T-helper 2 cell treated with Interferon-gamma antibody and Interleukin-4, amounts not matched to agents 5 μg/mL and 100 μg/mL, for 36 hours (primary cell): ENCODE measurements around the gene NECTIN2.
"Not testable (repeated sequence)": the region's sequence is repeated elsewhere in the genome, so short reads cannot be mapped to it uniquely, and the experiment has no call there.

Experiments used
- DNase-seq: peaks from one replicate; pipeline ENCODE4 v3.0.0; 2021; ENCODE audit warnings: low spot score
- H3K27ac Mint-ChIP-seq: one replicate; pipeline ENCODE4 v1.8.0; 2021; ENCODE audit warnings: mild to moderate bottlenecking, mixed read lengths
- H3K27me3 Mint-ChIP-seq: one replicate; pipeline ENCODE4 v1.8.0; 2021; ENCODE audit warnings: low read depth, mixed read lengths
- H3K36me3 Mint-ChIP-seq: one replicate; pipeline ENCODE4 v1.8.0; 2021; ENCODE audit warnings: low read depth, mixed read lengths
- H3K4me1 Mint-ChIP-seq: one replicate; pipeline ENCODE4 v1.8.0; 2021; ENCODE audit warnings: low read depth, mixed read lengths
- H3K4me3 Mint-ChIP-seq: one replicate; pipeline ENCODE4 v1.8.0; 2022; ENCODE audit warnings: mild to moderate bottlenecking, moderate library complexity, mixed read lengths
- H3K9me3 Mint-ChIP-seq: one replicate; pipeline ENCODE4 v1.8.0; 2021; ENCODE audit warnings: mixed read lengths

The NECTIN2 gene

DNA sequence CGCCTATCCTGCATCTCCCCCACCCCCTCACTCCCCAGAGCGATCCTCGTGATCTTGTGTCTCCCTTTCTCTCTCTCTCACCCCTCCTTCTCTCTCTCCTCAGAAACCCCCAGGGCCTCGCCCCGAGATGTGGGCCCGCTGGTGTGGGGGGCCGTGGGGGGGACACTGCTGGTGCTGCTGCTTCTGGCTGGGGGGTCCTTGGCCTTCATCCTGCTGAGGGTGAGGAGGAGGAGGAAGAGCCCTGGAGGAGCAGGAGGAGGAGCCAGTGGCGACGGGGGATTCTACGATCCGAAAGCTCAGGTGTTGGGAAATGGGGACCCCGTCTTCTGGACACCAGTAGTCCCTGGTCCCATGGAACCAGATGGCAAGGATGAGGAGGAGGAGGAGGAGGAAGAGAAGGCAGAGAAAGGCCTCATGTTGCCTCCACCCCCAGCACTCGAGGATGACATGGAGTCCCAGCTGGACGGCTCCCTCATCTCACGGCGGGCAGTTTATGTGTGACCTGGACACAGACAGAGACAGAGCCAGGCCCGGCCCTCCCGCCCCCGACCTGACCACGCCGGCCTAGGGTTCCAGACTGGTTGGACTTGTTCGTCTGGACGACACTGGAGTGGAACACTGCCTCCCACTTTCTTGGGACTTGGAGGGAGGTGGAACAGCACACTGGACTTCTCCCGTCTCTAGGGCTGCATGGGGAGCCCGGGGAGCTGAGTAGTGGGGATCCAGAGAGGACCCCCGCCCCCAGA is 32.2 kb downstream of the NECTIN2 start:
- Mint-ChIP-seq H3K4me3 (no peak overlapping the region), H3K9me3 (no peaks in the 10 kb centered on the region), H3K36me3 (no peaks in the 10 kb centered on the region), H3K27ac (no peak overlapping the region), H3K27me3 (no peaks in the 10 kb centered on the region), H3K4me1 (peaks cover 1% of the 10 kb centered on the region)
- DNase-seq = no peak

DNA sequence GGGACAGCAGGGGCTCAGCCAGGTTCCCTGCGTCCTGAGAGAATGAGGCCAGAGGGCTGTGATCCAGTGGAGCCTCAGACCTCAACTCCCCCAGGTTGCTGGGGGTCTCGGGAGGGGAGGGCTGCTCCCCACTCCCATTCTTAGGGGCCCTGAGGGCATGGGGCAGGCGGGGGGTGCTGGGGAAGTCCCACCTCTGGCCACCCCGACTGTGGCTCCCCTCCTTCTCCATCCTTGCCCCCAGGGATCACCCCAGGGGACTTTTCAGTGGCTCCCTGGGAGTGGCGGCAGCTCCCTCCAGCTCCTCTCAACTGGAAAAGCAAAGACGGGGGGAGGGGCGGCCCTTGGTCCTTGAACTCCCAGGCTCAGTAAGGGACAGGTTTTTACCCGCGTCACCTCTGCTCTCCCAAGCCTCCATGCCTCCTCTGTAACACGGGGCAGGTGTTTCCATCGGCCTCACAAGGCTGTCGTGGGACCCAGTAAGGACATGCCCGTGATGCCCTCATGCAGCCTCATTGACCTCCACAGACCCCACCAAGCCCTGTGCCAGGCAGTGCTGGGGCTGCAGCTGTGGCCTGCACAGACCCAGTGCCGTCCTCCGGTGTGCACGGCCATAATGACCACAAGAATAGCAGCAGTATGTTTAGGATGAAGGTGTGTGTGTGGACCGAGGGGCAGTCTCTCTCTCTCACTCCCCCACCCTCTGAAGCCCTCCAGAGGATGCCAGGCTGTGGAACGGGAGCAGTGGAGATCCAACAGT is 33.4 kb downstream of the NECTIN2 start:
- peaks cover 1% of the 10 kb centered on the region for H3K4me1 Mint-ChIP-seq
- H3K9me3 Mint-ChIP-seq = no peaks in the 10 kb centered on the region
- H3K36me3 Mint-ChIP-seq = no peaks in the 10 kb centered on the region
- no peak overlapping the region for H3K27ac Mint-ChIP-seq
- no peak for DNase-seq
- H3K4me3 Mint-ChIP-seq = no peak overlapping the region
- H3K27me3 Mint-ChIP-seq = no peaks in the 10 kb centered on the region

DNA sequence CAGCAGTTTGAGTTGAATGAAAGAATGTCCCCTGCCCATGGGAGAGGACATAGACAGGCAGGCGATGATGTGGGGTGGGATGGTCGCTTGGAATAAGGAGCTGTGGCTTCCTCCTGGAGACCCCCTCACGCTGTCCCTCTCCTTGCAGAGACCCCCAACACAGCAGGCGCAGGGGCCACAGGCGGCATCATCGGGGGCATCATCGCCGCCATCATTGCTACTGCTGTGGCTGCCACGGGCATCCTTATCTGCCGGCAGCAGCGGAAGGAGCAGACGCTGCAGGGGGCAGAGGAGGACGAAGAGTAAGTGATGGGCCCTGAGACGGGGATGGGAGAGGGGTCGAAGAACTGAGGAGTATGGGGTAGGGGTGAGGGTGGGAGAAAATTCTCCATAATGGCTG is 36.0 kb downstream of the NECTIN2 start:
- Mint-ChIP-seq H3K27me3 (no peaks in the 10 kb centered on the region), H3K27ac (no peak overlapping the region), H3K4me1 (peaks cover 1% of the 10 kb centered on the region), H3K4me3 (no peak overlapping the region), H3K9me3 (no peaks in the 10 kb centered on the region), H3K36me3 (no peaks in the 10 kb centered on the region)
- DNase-seq = no peak

DNA sequence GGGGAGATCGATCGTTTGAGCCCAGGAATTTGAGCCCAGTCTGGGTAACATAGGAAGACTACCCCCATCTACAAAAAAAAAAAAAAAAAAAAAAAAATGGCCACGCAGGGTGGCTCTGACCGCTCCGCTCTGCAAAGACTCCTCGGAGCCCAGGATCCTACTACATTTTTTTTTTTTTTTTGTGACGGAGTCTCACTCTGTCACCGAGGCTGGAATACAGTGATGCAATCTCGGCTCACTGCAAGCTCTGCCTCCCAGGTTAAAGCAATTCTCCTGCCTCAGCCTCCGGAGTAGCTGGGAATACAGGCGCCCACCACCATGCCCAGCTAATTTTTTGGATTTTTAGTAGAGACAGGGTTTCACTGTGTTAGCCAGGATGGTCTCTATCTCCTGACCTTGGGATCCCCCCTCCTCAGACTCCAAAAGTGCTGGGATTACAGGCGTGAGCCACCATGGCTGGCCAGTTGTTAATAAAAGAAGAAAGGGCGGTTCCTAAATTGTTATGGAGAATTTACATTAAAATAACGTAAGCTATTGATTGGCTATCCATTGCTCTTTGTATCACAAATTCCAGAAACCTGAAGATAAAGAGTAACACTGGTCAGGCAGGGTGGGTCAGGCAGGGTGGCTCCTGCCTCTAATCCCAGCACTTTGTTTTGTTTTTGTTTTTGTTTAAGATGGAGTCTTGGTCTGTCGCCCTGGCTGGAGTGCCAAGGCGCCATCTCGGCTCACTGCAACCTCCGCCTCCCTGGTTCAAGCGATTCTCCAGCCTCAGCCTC is 36.7 kb downstream of the NECTIN2 start:
- not testable (repeated sequence) for H3K36me3 Mint-ChIP-seq, DNase-seq, H3K27ac Mint-ChIP-seq, H3K4me3 Mint-ChIP-seq, H3K4me1 Mint-ChIP-seq, H3K27me3 Mint-ChIP-seq, H3K9me3 Mint-ChIP-seq

DNA sequence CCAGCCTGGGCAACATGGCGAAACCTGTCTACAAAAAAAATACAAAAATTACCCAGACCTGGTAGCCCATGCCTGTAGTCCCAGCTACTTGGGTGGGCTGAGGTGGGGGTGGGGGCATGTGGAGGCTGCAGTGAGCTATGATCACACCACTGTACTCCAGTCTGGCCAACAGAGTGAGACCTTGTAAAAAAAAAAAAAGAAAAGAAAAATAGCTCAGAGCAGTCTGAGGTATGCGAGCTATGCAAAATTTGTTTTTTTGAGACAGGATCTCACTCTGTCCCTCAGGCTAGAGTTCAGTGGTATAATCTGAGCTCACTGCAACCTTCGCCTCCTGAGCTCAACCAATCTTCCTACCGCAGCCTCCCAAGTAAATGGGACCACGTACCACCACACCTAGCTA is 37.8 kb downstream of the NECTIN2 start:
- Mint-ChIP-seq H3K4me3 (no peak overlapping the region), H3K27me3 (no peaks in the 10 kb centered on the region), H3K9me3 (no peaks in the 10 kb centered on the region), H3K4me1 (no peaks in the 10 kb centered on the region), H3K27ac (no peak overlapping the region), H3K36me3 (no peaks in the 10 kb centered on the region)
- DNase-seq = no peak

DNA sequence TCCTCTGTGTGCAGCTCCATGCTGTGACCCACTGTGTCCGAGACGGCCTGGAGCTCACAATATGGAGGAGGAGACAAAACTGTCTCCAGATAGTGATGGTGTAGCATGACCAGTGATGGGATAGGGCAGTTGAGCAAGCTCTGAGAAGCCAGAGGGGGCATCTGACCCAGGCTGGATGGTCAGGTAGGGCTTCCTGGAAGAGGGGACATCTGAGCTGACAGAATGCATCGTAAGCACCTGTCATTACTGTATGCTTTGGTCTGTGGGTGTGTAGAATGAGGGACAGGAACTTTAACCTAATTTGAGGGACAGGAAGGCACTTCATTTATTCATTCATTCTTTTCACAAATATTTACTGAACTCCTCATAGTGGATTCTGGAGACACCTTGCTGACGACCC is 38.5 kb downstream of the NECTIN2 start:
- Mint-ChIP-seq H3K27ac (no peak overlapping the region), H3K4me1 (peaks cover 2% of the 10 kb centered on the region), H3K27me3 (no peaks in the 10 kb centered on the region), H3K9me3 (peaks cover 3% of the 10 kb centered on the region), H3K36me3 (no peaks in the 10 kb centered on the region), H3K4me3 (no peak overlapping the region)
- DNase-seq = no peak

DNA sequence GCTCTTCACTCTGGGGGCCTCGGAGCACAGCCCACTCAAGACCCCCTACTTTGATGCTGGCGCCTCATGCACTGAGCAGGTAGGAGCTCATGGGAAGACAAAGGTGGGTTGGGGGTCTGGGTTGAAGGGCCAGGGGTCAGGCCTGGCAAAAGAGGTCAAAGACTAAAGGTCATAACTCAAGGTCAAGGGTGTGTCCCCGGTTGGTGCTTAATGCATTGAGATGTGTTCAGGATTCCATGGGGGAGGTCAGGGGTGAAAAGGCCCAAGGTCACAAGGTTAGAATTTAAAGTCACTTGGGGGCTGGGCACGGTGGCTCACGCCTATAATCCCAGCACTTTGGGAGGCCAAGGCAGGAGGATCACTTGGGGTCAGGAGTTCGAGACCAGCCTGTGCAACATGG is 40.0 kb downstream of the NECTIN2 start:
- Mint-ChIP-seq H3K36me3 (peaks cover 4% of the 10 kb centered on the region), H3K4me1 (peaks cover 7% of the 10 kb centered on the region), H3K9me3 (peaks cover 3% of the 10 kb centered on the region), H3K4me3 (no peak overlapping the region), H3K27ac (no peak overlapping the region), H3K27me3 (no peaks in the 10 kb centered on the region)
- no peak for DNase-seq

DNA sequence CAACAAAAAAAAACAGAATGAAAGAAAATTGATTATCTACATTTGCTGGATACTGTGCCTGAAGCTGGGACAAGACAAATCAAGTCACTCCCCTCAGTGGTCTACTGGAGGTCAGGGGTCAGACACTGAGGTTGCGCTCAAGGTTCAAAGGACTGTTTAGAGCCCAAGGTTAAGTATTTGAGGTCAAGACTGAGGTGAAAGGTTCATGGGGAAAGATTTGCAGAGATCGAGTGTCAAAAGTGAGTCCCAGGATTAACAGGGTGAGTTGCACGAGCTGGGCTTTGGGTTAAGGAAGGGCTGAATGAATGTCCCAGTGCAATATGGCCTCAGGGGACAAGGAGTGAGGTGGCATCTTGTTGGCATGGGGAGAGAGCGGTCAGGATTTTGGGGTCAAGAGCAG is 41.6 kb downstream of the NECTIN2 start:
- peaks cover 8% of the 10 kb centered on the region for H3K36me3 Mint-ChIP-seq

DNA sequence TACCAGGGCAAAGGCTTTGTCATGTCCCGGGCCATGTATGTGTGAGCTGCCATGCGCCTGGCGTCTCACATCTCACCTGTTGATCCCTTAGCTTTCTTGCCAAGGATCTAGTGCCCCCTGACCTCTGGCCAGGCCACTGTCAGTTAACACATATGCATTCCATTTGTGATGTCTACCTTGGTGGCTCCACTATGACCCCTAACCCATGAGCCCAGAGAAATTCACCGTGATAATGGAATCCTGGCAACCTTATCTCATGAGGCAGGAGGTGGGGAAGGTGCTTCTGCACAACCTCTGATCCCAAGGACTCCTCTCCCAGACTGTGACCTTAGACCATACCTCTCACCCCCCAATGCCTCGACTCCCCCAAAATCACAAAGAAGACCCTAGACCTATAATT is 42.2 kb downstream of the NECTIN2 start:
- not testable (repeated sequence) for H3K4me3 Mint-ChIP-seq, DNase-seq, H3K27ac Mint-ChIP-seq, H3K27me3 Mint-ChIP-seq, H3K9me3 Mint-ChIP-seq
- H3K4me1 Mint-ChIP-seq = peaks cover 17% of the 10 kb centered on the region
- peaks cover 15% of the 10 kb centered on the region for H3K36me3 Mint-ChIP-seq

More for the DNA sequence above, 41.6 kb downstream of the NECTIN2 start:
- Mint-ChIP-seq H3K4me3 (no peak overlapping the region), H3K4me1 (peaks cover 15% of the 10 kb centered on the region), H3K9me3 (peaks cover 3% of the 10 kb centered on the region), H3K27ac (no peak overlapping the region), H3K27me3 (no peaks in the 10 kb centered on the region)
- DNase-seq = no peak

DNA sequence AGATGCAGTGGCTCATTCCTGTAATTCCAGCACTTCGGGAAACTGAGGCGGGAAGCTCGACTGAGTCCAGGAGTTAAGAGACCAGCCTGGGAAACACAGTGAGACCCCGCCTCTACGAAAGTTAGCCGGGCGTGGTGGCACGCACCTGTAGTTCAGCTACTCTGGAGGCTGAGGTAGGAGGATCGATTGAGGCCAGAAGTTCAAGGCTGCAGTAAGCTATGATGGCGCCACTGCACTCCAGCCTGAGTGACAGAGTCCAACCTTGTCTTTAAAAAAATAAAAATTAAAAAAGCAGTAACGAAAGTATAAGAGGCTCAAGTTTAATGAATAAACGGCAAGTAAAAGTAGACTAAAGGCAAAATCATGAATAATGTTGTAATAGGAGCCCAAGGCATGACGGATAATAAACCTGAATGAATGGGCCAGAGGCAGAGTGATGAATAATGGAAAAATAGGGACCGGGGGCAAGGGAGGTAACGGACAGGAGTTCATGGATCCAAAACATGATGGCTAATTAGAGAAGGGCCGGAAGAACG is 43.8 kb downstream of the NECTIN2 start:
- Mint-ChIP-seq H3K27me3 (no peaks in the 10 kb centered on the region), H3K4me1 (peaks cover 17% of the 10 kb centered on the region), H3K27ac (peak overlapping the region; percentile 97), H3K4me3 (peak overlapping the region; percentile 86), H3K9me3 (peaks cover 3% of the 10 kb centered on the region), H3K36me3 (peaks cover 26% of the 10 kb centered on the region)
- DNase-seq = no peak

DNA sequence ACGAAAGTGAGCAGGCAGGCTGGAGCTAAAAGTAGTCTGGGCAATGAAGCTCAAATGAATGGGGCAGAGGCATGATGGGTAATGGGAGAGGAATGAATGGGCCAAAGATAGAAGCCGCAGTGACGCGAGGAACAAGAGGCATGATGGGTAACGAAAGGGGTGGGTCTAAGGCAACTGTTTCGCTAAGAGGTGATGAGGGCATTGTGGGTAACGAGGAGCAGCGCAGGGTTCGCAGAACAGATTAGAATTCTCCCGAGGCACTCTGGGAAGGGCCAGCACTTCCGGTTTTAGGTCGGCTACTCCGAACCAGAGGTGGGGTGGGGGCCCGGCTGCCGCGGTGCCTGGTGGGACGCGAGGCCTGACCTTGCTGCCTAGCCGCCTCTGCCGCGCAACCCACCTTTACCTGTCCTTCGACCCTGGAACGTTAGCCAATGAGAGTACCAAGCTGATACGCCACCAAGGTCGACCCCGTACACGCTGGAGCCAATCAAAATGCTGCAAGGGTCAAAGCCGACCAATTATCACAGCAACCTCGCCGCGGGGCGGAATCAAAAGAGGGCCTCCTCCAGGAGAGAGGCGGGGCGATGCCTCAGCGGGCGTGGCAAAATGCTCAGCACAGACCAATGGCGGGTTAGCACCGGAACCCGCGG is 44.4 kb downstream of the NECTIN2 start:
- Mint-ChIP-seq H3K9me3 (peaks cover 3% of the 10 kb centered on the region), H3K27ac (peak overlapping the region; percentile 97), H3K27me3 (no peaks in the 10 kb centered on the region), H3K4me1 (peaks cover 17% of the 10 kb centered on the region), H3K4me3 (peak overlapping the region; percentile 86), H3K36me3 (peaks cover 30% of the 10 kb centered on the region)
- DNase-seq = peak; percentile 100

DNA sequence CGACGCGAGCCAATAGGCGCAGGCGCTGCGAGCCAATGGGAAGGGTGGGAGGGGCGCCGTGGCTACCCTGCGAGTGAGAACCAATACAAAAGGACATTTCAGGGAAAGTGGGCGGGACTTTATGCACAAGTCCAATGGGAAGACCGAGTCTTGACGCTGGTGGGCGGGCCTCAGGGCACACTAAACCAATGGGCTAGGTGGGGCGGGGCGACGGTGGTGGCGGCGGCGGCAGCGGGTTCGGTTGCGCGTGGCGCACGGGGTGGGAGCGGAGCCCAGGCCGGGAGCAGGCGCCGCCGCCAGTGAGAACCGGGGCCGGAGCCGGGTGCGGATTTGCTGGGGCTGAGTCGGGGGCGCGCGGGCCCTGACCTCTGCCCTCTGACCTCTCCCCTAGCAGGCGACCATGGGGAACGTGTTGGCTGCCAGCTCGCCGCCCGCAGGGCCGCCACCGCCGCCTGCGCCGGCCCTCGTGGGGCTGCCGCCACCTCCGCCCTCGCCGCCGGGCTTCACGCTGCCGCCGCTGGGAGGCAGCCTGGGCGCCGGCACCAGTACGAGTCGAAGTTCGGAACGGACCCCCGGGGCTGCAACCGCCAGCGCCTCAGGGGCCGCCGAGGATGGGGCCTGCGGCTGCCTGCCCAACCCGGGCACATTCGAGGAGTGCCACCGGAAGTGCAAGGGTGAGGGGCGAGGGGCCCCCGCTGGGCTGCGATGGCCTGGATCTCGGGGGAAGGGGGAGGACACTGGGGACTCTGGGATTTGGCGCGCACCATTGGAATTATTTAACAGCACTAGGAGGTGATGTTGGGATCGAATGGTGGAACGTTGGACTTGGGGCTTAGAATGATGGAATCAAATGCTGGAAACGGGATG is 45.2 kb downstream of the NECTIN2 start, which contains the start of gene TOMM40:
TSS of gene TOMM40 (plus strand) at position 239 of the 867 bp plus-strand sequence. CDS start at position 401, 162 bp downstream.
- peaks cover 3% of the 10 kb centered on the region for H3K9me3 Mint-ChIP-seq
- H3K4me1 Mint-ChIP-seq = peaks cover 17% of the 10 kb centered on the region
- H3K27ac Mint-ChIP-seq = peak within 1 kb of the TSS; percentile 97
- no peak for DNase-seq
- no peaks in the 10 kb centered on the region for H3K27me3 Mint-ChIP-seq
- peak within 1 kb of the TSS; percentile 95 for H3K4me3 Mint-ChIP-seq
- H3K36me3 Mint-ChIP-seq = peaks cover 38% of the 10 kb centered on the region

DNA sequence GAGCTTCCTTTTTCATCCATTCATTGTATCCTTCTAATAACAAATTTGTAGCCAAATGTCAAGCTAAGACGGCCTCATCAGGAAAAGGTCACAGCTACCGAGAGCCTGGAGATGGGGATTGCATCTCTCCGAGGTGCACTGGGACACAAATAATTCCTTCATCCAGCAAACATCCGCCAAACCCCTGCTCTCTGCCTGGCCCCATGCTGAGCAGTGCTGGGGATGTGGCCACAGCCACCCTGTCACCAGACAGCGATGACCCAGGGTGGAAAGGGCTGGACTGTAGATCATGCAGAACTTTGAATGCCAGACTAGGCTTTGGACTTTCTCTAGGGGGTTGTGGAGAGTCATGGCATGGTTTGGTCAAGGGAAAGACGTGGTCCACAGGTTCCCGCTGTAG is 46.8 kb downstream of the NECTIN2 start:
- Mint-ChIP-seq H3K9me3 (peaks cover 3% of the 10 kb centered on the region), H3K36me3 (peaks cover 45% of the 10 kb centered on the region), H3K27me3 (no peaks in the 10 kb centered on the region), H3K27ac (peak overlapping the region; percentile 56), H3K4me3 (peak overlapping the region; percentile 95), H3K4me1 (peaks cover 17% of the 10 kb centered on the region)
- DNase-seq = no peak
